Suppressor macrophage (primary cell): ENCODE measurements around the gene NBEA.

Experiments
- DNase-seq, 4 experiments: peaks; one replicate each; pipeline ENCODE4 v3.0.0-alpha.2; 2020 to 2022

The NBEA gene

DNA sequence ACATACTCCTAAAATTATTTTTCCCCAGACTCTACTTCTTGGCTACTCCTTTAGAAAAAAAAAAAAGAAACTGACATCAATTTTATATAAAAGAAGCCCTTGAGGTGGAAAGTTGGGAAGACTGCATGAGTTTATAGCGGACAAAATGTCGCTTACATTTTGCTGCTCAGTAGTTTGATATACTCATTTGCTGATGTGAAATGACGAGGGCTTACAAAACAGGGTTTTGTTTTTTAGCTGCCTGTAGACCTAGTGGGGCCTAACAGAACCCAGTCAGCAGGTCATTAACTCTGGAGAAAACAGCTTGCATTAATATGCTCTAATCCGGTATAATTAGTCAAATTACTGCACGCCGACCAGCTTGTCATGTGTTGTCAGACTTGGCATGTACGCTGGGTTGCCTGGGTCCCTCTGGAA lies 572.0 kb downstream of the NBEA start:
- DNase-seq: no peak

DNA sequence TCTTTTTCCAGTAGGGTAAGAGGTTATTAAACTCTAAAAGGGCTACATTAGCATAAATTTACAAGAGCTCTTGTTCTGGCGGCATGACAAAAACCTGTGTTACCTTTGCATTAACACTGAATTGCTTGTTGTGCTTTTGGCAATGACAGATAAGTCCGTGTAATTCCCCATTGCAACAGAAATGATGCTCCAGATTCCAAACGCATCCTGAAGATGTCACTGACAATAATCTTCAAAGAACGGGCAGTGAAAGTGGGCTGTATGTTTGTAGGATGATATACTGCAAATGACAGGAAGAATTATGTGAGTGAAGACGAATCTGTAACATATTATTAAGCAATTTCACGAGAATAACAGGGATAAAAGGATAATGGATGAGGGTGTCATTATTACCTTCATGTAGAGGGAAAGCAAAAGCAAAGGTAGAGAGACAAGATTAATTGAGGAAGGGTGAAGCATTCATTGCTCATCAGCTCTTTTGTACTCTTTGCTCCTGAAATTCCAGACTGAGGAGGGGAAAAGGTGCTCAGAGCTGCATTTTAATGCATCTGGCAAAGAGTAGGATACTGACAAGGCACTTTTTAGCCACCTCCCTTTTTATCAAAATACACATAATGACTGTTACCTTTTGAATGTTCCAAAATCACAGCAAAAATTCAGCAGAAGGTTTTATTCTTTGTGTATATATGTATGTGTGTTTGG lies 572.9 kb downstream of the NBEA start:
- no peak for DNase-seq

DNA sequence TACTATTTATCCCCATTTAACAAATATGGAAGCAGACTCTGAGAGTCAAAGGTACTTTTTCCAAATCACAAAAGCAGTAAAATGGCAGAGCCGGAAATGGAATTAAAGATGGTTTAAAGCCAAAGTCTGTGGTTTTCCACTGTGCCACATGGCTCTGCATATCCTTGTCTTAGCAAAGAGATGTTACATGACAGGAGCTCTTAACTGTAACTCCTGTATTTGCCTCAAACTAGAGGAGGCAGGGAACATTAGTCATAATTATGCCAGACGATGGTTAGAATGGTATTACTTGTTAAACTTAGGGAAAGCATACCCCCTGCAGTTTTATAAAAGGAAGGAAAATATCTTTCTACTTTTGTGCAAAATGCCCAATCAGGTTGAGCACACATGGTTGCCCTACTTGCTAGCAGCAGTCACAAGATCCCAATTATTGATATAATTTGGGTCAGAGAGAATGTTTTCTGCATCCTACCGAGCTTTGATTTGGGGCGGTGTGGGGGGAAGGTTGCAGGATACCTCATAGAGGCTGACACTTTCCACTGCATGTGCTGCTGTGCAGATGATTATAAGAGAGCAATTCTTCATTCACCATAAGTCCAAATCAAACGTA lies 576.4 kb downstream of the NBEA start:
- no peak for DNase-seq

DNA sequence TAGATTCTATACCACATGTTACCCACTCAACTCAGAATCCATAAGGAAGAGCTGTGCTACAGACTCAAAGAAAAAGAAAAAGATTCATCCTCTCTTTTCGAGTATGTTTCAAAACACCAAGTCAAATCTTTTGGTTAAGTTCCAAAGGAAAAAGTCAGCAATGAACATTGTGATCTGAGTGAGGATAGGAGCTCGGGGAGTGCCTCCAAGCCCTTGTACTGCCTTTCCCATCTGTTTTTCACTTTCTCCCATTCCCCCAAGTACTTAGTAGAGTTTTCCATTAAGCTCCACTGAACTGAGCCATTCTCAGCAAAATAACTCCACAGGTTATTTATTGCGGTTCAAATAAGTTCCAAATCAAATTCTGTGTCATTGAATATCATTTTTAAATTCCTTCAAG lies 582.1 kb downstream of the NBEA start:
- DNase-seq: no peak

DNA sequence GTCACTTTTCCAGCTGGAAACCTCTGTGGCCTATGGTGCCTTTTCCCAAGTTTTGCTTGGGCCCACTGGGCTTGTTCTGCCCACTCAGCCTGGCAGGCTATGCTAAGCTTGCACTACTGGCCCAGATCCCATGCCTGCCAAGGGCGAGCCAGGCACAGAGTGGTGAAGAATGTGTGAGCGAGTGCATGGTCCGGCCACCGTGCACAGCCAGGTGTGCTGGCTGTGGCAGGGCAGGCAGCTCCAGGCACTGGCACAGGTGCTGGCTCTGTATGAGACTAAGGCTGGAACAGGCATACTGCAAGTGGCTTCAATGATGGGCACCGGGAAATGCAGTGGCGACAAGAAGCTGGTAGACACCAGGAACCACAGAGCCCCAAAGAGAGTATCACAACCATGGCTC lies 584.5 kb downstream of the NBEA start:
- DNase-seq: no peak

DNA sequence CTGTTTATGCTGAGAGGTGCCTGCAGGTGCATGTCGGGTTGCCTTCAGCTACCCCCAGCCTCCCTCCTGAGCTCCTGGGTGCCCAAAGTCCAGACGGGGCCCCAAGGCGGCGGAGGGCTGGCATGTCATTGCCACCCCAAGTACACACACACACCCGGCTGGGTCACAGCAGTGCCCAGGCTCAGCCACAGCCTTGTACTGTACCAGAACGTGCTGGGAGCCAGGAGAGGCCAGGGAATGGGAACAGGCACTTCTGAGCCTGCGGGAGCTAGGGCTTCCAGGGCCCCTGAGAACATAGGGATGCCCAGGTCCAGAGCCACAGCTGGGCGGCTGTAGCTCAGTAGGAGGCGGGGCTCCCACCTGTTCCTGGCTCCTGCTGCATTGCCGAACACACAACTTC lies 585.4 kb downstream of the NBEA start:
- no peak for DNase-seq

DNA sequence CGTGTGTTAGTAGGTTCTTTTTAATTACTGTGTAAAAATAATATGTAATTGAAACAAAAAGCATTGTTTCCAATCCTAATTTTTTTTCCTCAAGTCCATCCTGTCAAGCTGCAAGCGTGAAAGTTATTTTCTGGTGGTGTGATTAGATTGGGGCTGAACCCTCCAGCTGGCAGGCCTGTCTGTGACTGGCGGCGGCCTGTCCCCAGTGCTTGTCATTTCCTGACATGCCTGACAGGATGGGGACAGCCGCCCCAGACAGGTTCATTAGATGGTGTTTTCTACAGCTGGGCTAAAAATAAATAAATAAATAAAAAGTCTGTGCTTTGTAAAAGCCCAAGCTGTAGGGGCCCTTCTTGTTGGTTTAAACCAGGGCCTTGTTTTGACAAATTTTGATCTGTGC lies 588.1 kb downstream of the NBEA start:
- DNase-seq: no peak

DNA sequence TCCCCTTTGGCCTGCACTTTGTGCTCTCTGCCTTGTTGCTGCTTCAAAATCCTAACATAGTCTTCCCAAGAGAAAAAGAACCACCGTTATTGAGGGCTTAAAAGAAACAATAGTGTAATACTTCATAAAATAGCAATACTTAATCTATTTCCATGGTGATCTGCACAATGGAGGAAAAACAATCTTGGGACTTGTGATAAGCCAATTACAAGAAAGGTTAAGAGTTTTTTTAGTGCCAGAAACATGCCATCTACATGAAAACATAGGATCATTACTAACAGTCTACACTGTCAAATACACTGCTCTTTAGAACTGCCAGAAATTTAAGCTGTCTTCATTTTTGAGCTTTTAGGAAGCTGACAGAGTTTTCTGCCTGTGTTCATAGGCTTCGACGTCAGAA lies 588.5 kb downstream of the NBEA start:
- DNase-seq: no peak

DNA sequence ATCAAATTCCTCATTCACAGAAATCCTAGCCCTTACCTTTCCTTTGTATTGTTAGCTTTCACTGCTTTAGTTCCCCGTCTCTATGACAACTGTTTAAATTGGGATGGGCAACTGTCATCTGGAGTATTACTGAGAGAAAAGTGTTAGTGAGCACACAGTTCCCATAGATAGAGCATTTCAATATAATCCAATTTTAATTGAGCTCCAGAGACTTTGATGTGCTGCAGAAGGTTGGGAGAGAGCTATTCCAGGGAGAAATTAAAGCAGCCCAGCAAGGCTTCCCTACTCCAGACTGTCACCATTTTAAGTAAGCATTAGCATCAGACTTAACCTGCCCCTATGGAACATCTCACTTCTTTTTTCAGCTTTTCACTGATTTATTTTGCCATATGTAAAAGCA lies 589.5 kb downstream of the NBEA start:
- DNase-seq: no peak

DNA sequence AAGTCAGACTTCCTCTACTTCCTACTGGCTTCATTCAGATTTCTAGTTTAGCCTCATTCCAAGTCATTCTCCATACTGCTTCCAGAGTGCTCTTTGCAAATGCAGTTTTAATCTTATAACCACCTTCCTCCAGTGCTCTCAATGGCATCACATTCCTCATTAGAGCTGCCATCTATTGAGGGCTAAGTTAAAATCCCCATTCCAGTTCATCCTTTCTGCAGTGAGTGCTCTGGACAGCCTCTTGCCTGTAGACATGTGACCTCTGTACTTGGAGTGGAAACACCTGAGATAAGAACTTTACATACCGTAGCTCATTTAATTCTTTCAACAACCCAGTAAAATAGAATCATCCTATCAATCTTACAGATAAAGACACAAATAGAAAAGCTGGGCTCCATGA lies 592.3 kb downstream of the NBEA start:
- DNase-seq: no peak

DNA sequence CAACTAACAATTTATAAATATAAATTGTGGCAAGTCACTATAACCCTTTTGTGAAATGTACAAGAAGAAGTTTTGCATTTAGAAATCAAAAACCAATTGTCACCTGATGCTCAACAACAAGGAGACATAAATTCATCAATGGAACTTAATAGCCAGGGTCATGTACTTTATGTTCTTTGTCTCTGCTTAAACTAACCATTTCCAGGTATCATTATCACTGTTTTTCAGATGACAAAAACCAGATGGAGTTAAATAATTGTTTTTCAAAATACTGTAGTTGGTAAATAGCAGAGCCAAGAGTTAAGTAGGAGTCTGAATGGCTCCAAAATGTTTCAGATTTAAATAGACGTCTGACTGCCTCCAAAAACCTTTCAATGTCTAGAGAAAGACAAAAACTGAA lies 606.7 kb downstream of the NBEA start:
- DNase-seq: no peak

DNA sequence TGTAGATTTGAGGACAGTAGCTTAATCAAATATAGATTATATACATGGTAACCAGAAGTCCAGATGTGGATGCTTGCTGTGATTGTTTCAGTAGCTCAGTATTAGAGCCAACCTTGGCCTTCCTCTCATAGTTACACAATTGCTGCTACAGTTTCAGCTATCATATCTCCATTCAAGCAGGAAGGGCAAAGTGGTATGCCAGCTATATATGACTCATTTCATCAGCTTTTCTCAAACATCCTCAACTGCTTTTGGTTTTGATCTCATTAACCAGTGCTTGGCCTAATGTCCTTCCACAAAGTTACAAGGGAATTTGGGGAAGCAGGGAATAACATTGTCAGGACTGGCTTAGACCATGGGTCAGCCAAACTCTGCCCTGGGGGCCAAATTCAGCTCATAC lies 607.4 kb downstream of the NBEA start:
- no peak for DNase-seq

DNA sequence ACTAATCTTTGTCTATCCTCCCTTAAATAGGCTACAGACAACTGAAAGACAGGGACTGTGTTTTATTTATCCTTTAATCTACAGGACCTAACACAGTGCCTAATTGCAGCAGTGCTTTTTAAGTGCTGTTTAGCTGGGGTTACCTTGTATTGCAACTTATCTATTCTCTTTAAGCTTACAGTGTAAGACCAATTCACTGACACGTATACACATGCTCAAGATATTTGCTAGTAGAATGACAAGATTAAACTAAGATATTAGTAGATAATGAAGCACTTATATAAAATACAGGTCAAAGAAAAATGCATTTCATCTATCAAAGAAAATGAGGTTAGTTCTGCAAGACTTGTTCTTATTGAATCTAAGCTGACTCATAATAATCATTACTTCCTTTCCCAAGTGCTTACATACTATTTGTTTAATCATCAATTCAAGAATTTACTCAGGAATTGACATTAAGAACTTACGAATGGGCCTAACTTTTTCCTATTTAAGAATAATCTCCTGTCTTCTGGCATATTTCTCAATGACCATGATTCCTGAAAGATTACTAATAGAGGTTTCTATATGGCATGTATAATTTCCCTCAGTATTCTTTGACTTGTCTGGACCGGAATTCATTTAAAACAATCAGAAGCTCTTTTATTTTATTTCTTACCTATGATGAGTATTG lies 610.2 kb downstream of the NBEA start:
- no peak for DNase-seq

DNA sequence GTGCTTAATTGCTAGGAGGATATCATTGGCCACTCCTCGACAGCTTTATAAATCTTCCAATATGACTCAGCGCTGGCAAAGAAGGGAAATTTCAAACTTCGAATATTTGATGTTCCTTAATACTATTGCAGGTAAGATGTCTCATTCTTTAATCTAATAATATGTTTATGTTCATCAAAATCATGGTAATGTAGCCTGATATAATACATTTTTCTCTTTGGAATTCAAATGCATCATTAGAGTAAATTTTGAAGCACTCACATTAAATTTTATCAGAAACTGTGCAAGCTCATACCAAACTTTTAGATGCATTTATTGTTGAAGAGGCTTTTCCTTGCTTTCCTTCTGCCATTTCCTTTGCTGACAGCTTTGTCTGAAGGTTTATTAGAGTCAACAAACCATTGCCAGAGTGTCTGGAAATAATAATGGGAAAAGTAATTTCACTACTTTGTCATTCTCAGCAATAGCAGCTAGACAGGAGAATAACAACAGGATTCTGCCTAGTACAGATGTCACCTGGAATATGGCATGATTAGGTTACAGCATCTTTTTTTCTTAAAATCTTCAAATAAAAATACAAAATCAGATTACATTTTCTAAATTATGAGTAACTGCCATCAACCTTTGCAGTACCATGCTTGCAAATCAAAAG lies 613.0 kb downstream of the NBEA start:
- no peak for DNase-seq

DNA sequence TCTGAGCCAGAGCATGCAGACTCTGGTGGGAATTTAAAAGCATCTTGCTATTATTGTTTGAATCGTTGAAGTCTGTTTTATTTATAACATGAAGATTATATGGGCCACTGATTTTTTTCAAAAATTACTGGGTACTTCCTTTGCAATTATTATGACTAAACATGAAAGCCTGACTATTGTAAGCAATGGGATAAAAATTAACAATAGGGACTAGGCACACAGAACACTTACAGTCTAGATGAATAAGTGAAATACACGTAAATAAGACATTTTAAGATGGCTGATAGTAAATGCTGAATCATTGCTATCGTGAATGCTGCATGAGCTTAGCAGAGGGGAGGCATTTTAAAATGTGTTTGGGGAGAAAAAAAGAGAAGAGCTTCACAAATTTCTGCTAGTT lies 615.4 kb downstream of the NBEA start:
- no peak for DNase-seq

DNA sequence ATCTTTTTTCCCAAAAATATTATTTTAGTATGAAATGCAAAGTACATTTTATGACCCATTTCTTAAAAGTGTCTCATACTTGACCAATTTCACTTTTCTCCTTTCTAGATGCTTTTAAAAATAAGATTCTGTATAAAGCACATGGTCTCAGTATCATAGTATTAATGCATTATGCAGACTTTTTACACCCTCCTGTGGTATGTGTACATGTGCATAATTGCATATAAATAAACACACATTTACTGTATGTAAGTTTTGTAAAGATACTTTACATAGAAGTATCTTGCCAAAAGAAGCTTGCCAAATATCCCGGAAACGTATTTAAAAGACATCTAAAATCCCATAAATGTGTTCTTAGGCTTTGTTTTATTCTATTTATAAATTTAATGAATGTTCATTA lies 619.5 kb downstream of the NBEA start:
- no peak for DNase-seq

DNA sequence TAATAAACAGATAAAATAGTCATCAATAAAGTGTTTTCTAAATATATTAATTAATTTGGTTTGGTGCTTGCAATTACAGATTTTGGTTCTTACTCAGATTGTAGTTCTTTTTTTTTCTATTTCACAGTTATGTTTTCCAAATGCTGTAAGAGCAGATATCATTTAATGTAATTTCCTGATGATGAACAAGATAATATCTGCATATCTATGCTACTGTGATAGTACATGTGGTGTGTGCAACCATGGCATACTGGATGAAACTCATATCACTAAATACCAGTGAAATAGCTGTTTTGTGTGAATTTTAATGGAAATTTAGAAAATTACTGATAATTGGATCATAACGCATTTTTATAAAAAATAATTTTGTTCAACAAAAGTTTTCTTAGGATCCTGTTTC lies 623.2 kb downstream of the NBEA start:
- DNase-seq: no peak

DNA sequence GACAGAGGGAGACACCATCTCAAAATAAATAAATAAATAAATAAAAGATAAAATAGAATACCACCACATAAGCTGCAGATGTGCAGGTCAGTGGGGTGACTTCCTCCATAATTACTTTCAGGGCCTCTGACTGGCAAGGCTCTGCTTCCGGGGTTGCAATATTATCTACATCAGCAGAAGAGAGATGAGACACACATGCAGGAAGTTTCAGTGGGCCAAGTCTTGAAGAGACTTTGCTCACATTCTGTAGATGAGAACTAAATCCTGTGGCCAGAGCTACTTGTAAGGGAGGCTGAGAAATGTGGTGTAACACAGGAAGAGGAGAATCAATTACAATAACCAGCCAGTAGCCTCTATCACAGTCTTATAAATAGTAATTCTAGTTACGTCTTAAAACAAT lies 624.3 kb downstream of the NBEA start:
- DNase-seq: peak in 3 of 4 experiments; percentile 3 to 34 (median 14)

DNA sequence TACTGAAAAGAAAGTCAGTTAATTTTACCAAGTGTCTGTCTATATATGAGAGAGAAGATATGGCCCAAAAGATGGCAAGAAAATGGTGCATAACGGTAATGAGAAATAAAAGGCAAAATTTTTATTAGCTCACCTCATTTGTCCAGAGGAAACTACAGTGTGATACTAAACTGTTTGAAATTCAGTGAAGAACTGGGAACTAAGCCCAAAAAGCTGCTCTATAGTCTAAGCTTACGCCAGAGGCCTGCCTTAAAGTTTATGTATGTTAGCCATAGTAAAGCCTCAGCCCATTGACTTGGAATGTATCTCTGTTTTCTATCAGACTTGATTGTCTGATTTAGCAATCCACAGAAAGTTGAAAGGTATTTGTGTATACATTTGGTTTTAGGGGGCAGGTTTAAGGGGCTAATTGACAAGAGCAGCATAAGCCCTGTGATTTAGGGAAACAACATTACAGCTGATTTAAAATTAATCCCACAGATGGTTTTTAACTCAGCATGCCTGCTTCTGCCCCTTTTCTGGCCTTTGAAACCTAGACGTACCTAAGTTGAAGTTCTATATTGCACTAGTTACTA lies 625.4 kb downstream of the NBEA start:
- DNase-seq: no peak

DNA sequence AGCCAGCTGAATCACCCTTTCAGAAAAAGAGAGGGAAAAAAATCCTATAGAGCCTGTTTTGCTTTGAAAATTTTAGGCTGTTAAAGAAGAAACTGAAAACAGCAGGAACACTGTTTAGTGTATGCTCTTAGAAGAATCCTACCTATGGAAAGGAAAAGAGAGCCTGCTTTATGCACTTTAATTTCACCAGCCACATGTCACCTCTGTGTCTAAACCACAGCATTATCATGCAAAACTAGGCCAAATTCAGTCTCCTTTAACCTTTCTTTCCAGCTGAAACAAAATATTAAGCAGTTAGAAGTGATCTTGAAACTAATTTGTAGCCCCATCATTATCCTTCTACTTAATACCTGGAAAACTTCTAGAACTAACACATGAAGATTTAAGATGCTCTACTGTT lies 631.6 kb downstream of the NBEA start:
- DNase-seq: no peak

DNA sequence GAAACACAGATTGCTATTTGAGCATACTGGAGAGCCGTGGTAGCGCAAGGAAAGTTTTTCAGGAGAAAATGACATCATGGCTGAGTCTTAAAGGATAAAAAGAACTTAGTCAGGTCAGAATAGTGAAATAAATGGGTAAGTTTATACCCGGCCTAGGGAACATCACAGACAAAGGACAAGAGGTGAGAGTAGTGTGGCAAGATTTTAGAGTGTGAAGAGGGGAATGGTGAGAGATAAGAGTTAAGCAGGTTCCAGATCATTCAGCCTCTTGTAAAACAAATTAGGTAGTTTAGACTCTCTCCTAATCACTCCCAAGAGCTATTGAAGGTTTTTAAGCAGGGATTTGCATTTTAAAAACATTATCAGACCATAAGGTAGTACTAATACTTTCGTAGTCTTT lies 650.4 kb downstream of the NBEA start:
- DNase-seq: no peak

DNA sequence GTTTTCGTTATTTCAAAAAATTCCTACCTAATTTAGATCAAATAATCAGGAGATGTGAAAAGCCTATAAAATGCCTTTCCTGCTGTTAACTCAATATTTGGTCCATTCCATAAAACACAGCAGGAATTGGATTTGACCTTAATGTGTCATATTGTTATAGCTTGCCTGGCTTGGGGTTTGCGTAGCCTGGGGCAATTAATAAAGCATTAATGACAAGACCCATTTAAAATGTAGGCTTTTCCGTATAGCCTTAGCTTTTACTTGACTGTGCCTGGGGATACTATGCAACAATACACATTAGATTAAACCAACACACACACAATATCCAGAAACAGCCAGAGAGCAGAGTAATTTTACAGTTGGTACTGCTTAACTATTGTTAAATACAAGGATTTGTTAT lies 651.6 kb downstream of the NBEA start:
- no peak for DNase-seq

DNA sequence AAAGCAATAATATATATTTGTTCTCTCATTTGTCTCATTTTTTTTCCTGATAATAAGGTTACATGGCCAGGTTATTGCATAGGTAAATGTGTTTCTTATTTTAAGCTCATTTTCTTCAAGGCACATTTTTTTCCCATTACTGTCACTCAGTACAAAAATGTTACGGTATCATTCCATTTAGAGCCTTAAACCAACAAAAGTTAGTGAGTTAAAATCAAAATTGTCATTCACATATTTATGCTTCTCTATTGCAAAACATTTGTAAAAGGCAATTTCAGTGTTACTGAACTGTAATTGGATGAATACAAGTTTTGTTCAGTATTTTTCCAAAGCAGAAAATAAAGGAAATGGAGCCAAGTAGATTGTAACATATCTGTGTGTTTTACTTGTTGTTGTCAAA lies 652.0 kb downstream of the NBEA start:
- DNase-seq: no peak

DNA sequence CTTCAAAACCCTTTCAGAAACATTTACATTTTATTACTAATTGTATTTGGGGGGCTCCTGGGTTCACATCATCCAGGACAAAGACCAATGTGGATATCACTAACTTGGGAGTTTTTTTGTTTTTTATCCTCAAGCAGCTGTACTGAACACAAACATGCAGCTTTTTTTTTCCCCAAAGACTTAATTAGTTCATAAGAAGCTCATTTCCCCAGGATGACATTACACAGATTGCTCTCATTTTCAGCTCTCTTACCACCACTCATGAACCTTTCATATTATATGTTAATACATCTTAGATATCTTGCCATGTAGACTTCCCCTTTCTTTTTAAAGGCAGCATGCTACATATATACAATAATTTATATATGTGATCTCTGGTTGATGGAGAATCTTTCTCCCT lies 653.1 kb downstream of the NBEA start:
- DNase-seq: no peak
